Gastroesophageal sphincter (tissue), 4 donors: ENCODE results near the gene ACOX3. TPM values are rescaled to one million over a fixed set of nuclear protein-coding genes. Genes with fewer than 3 reads are reported as not detected.

Experiments used
- ATAC-seq: fragments of 150-250 bp; one replicate; pipeline ENCODE4 v1.9.1; 2016; ENCODE audit warnings: mild to moderate bottlenecking, moderate library complexity
- H3K27ac ChIP-seq, 4 donors: fragments of 200-600 bp; sonication (generic) in 3 of 4; 1 replicate in 3 of 4; 2 replicates in 1 of 4; pipeline ENCODE4 v1.5.1; 2016 to 2019
- H3K27me3 ChIP-seq: fragments of 200-600 bp; sonication (generic); one replicate; pipeline ENCODE4 v1.5.1; 2019
- H3K36me3 ChIP-seq, 2 donors: fragments of 200-600 bp; sonication (generic); one replicate each; pipeline ENCODE4 v1.5.1; 2019; ENCODE audit warnings: control low read depth in 1 of 2
- H3K4me1 ChIP-seq, 3 donors: fragments of 200-600 bp; sonication (generic); 1 replicate in 2 of 3; 2 replicates in 1 of 3; pipeline ENCODE4 v1.5.1; 2016 to 2019; ENCODE audit warnings: control low read depth in 2 of 3
- H3K4me3 ChIP-seq, 2 donors: fragments of 200-600 bp; sonication (generic); one replicate each; pipeline ENCODE4 v1.5.1; 2019; ENCODE audit warnings: mild to moderate bottlenecking in 1 of 2, moderate library complexity in 1 of 2
- H3K9me3 ChIP-seq, 3 donors: fragments of 200-600 bp; sonication (generic); one replicate each; pipeline ENCODE4 v1.5.1; 2017 to 2019; ENCODE audit warnings: control low read depth in 2 of 3
- EP300 ChIP-seq: sonication (generic); formaldehyde crosslinking; IDR thresholded peaks from one replicate; pipeline ENCODE4 v1.6.1; 2017; ENCODE audit warnings: antibody characterized with exemption, mild to moderate bottlenecking
- POLR2A ChIP-seq, 2 donors: fragments of 450-650 bp; IDR thresholded peaks; one replicate each; pipeline ENCODE4 v1.6.1; 2017; ENCODE audit warnings: antibody characterized with exemption in 2 of 2, mild to moderate bottlenecking in 2 of 2, moderate library complexity in 1 of 2
- POLR2AphosphoS5 ChIP-seq: sonication (generic); formaldehyde crosslinking; IDR thresholded peaks from one replicate; pipeline ENCODE4 v1.6.1; 2017; ENCODE audit warnings: antibody characterized with exemption
- WGBS, 2 donors: methylation state at CpG; one replicate each; pipeline ENCODE4 v1.1.5; 2018; ENCODE audit warnings: low coverage in 1 of 2; 5-methylcytosine and 5-hydroxymethylcytosine counted together
- total RNA-seq, 4 donors: library from RNA; depleted of rRNA; stranded (reverse); fragments of >200 nt; gene quantifications; one replicate each; pipeline ENCODE4 v1.1.0, GENCODE V29; 2016
- TF ChIP-seq, protein P1 (sequence below), 4 experiments: fragments of 200-600 bp in 2 of 4; fragments of 450-650 bp in 2 of 4; sonication (generic) in 1 of 4; IDR thresholded peaks; one replicate each; pipeline ENCODE4 v1.5.1; 2017 to 2019; ENCODE audit warnings: antibody characterized with exemption in 4 of 4, mild to moderate bottlenecking in 2 of 4, moderate library complexity in 2 of 4

Gene ACOX3
- total RNA-seq, 4 donors from 2014 or later, result 21.5 to 79.5 (median 37.1) TPM

DNA sequence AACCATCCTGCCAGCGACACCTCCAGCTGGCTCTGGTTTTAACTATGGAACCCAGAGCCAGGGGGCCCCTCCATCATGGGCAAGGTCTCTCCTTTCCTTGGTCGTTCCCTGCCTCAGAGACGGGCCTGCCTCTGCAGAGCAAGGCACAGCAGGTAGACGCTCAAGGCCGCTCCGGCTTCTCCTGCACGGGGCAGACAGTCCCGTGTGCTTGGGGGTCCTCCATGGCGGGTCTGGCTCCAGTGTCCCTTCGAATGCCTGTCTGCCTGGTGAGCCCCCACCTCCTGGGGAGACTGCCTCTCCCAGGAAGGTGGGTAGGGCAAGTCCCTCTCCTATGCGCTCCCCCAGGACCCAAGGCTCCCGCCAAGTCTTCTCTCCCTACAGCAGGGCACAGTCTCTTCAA, 71.5 kb downstream of the ACOX3 start:
- TF ChIP-seq POLR2A (IDR thresholded peaks at IDR 0.05) (no peak), EP300 (no peak), POLR2AphosphoS5 (no peak)
- TF ChIP-seq, protein P1, sequence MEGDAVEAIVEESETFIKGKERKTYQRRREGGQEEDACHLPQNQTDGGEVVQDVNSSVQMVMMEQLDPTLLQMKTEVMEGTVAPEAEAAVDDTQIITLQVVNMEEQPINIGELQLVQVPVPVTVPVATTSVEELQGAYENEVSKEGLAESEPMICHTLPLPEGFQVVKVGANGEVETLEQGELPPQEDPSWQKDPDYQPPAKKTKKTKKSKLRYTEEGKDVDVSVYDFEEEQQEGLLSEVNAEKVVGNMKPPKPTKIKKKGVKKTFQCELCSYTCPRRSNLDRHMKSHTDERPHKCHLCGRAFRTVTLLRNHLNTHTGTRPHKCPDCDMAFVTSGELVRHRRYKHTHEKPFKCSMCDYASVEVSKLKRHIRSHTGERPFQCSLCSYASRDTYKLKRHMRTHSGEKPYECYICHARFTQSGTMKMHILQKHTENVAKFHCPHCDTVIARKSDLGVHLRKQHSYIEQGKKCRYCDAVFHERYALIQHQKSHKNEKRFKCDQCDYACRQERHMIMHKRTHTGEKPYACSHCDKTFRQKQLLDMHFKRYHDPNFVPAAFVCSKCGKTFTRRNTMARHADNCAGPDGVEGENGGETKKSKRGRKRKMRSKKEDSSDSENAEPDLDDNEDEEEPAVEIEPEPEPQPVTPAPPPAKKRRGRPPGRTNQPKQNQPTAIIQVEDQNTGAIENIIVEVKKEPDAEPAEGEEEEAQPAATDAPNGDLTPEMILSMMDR (IDR thresholded peaks at IDR 0.05), result no peak
- WGBS, 2 donors, result 90% methylated on average over 2 of the region's 12 CpGs; no CpG with 5 or more reads in 1 of the 2 donors
- Histone ChIP-seq H3K36me3 (peaks cover 0 to 86% of the 10 kb centered on the region in 2 donors), H3K27ac (no peak overlapping the region), H3K4me3 (no peak overlapping the region), H3K27me3 (no peaks in the 10 kb centered on the region), H3K4me1 (peaks cover 0 to 12% (median 0%) of the 10 kb centered on the region in 3 donors), H3K9me3 (no peaks in the 10 kb centered on the region)
- no peak for ATAC-seq

GRCh38 chr4:8368061-8368481, 72.5 kb downstream of the ACOX3 start:
- 90 to 93% methylated on average over 2 to 5 of the region's 12 CpGs for WGBS, 2 donors
- H3K4me1 ChIP-seq, result peaks cover 0 to 21% (median 0%) of the 10 kb centered on the region in 3 donors
- H3K36me3 ChIP-seq, result peaks cover 0 to 77% of the 10 kb centered on the region in 2 donors

GRCh38 chr4:8366601-8367000, 73.9 kb downstream of the ACOX3 start:
- 81 to 90% methylated on average over 12 to 17 of the region's 17 CpGs for WGBS, 2 donors

More at GRCh38 chr4:8368061-8368481, 72.5 kb downstream of the ACOX3 start:
- H3K4me3 ChIP-seq, result no peak overlapping the region
- ATAC-seq, result no peak
- TF ChIP-seq POLR2AphosphoS5 (no peak), EP300 (no peak), POLR2A (IDR thresholded peaks at IDR 0.05) (no peak)
- TF ChIP-seq, protein P1 (IDR thresholded peaks at IDR 0.05), result no peak
- no peaks in the 10 kb centered on the region for H3K9me3 ChIP-seq
- no peaks in the 10 kb centered on the region for H3K27me3 ChIP-seq
- no peak overlapping the region for H3K27ac ChIP-seq

GRCh38 chr4:8365951-8366350, 74.6 kb downstream of the ACOX3 start:
- H3K4me3 ChIP-seq, result no peak overlapping the region
- no peak for ATAC-seq
- H3K27ac ChIP-seq, result no peak overlapping the region
- no peaks in the 10 kb centered on the region for H3K27me3 ChIP-seq
- TF ChIP-seq EP300 (no peak), POLR2AphosphoS5 (no peak), POLR2A (IDR thresholded peaks at IDR 0.05) (no peak)
- TF ChIP-seq, protein P1 (IDR thresholded peaks at IDR 0.05), result no peak
- H3K9me3 ChIP-seq, result no peaks in the 10 kb centered on the region
- WGBS, 2 donors, result 63 to 84% methylated on average over 3 to 6 of the region's 11 CpGs
- H3K4me1 ChIP-seq, result peaks cover 0 to 29% (median 0%) of the 10 kb centered on the region in 3 donors
- peaks cover 0 to 57% of the 10 kb centered on the region in 2 donors for H3K36me3 ChIP-seq

More at GRCh38 chr4:8366601-8367000, 73.9 kb downstream of the ACOX3 start:
- peaks cover 0 to 29% (median 0%) of the 10 kb centered on the region in 3 donors for H3K4me1 ChIP-seq
- H3K9me3 ChIP-seq, result no peaks in the 10 kb centered on the region
- no peak for ATAC-seq
- TF ChIP-seq EP300, result no peak
- TF ChIP-seq POLR2A (IDR thresholded peaks at IDR 0.05), result no peak
- no peak for TF ChIP-seq POLR2AphosphoS5
- TF ChIP-seq, protein P1 (IDR thresholded peaks at IDR 0.05), result no peak
- H3K4me3 ChIP-seq, result no peak overlapping the region
- no peaks in the 10 kb centered on the region for H3K27me3 ChIP-seq
- H3K36me3 ChIP-seq, result peaks cover 0 to 62% of the 10 kb centered on the region in 2 donors
- H3K27ac ChIP-seq, result no peak overlapping the region

GRCh38 chr4:8365353-8365752, 75.2 kb downstream of the ACOX3 start:
- WGBS, 2 donors, result 83 to 100% methylated on average over 2 to 13 of the region's 13 CpGs
- no peak overlapping the region for H3K4me3 ChIP-seq
- H3K27ac ChIP-seq, result no peak overlapping the region
- no peaks in the 10 kb centered on the region for H3K27me3 ChIP-seq
- ATAC-seq, result no peak
- no peaks in the 10 kb centered on the region for H3K9me3 ChIP-seq
- TF ChIP-seq POLR2AphosphoS5, result no peak
- TF ChIP-seq POLR2A (IDR thresholded peaks at IDR 0.05), result no peak
- no peak for TF ChIP-seq EP300
- TF ChIP-seq, protein P1 (IDR thresholded peaks at IDR 0.05), result no peak
- H3K36me3 ChIP-seq, result peaks cover 0 to 51% of the 10 kb centered on the region in 2 donors
- H3K4me1 ChIP-seq, result peaks cover 0 to 23% (median 0%) of the 10 kb centered on the region in 3 donors
